ENCODE data around the gene SPON2.

The SPON2 gene

GRCh38 chr4:1171311-1172227 is 814 bp downstream of the SPON2 start:
- DNase-seq: no peak

- no peak for DNase-seq
Measured at GRCh38 chr4:1170976-1171310, 1.4 kb downstream of the SPON2 start.

GRCh38 chr4:1170156-1170975 is 2.0 kb downstream of the SPON2 start:
- DNase-seq: no peak

GRCh38 chr4:1169691-1170096 is 2.7 kb downstream of the SPON2 start:
- no peak for DNase-seq

- DNase-seq: no peak
Measured at GRCh38 chr4:1169171-1169671, 3.2 kb downstream of the SPON2 start.

- no peak for DNase-seq
Measured at GRCh38 chr4:1168191-1169101, 3.9 kb downstream of the SPON2 start.

- DNase-seq: peak; percentile 49
Measured at GRCh38 chr4:1167244-1167949, 5.0 kb downstream of the SPON2 start.

- no peak for DNase-seq
Measured at GRCh38 chr4:1166509-1167243, 5.7 kb downstream of the SPON2 start.

GRCh38 chr4:1164956-1165545 is 7.3 kb downstream of the SPON2 start:
- DNase-seq: no peak

GRCh38 chr4:1164444-1164843 is 7.9 kb downstream of the SPON2 start:
- no peak for DNase-seq

- DNase-seq: no peak
Measured at GRCh38 chr4:1164040-1164439, 8.3 kb downstream of the SPON2 start.

- no peak for DNase-seq
Measured at GRCh38 chr4:1160351-1160750, 12.0 kb downstream of the SPON2 start.

- DNase-seq: no peak
Measured at GRCh38 chr4:1156069-1156468, 16.3 kb downstream of the SPON2 start.

GRCh38 chr4:1155314-1155713 is 17.1 kb downstream of the SPON2 start:
- no peak for DNase-seq

- DNase-seq: no peak
Measured at GRCh38 chr4:1154523-1155182, 17.7 kb downstream of the SPON2 start.

- no peak for DNase-seq
Measured at GRCh38 chr4:1154126-1154522, 18.3 kb downstream of the SPON2 start.

- no peak for DNase-seq
Measured at GRCh38 chr4:1153567-1154090, 18.8 kb downstream of the SPON2 start.

- DNase-seq: no peak
Measured at GRCh38 chr4:1152290-1152689, 20.1 kb downstream of the SPON2 start.

- DNase-seq: no peak
Measured at GRCh38 chr4:1151541-1151940, 20.8 kb downstream of the SPON2 start.

GRCh38 chr4:1150875-1151274 is 21.5 kb downstream of the SPON2 start:
- no peak for DNase-seq
